ENCODE measurements around the gene S1PR3.

Gene S1PR3

GRCh38 chr9:89010526-89011111 lies 19.4 kb downstream of the S1PR3 start:
- DNase-seq, result no peak

- DNase-seq, result no peak
These were observed 20.4 kb downstream of the S1PR3 start for GRCh38 chr9:89011683-89012082.

GRCh38 chr9:89012294-89013042 lies 21.2 kb downstream of the S1PR3 start:
- no peak for DNase-seq

- DNase-seq, result no peak
These were observed 22.4 kb downstream of the S1PR3 start for GRCh38 chr9:89013660-89014059.

- no peak for DNase-seq
These were observed 22.9 kb downstream of the S1PR3 start for GRCh38 chr9:89014153-89014552.

- DNase-seq, result no peak
These were observed 24.1 kb downstream of the S1PR3 start for GRCh38 chr9:89015336-89015735.

GRCh38 chr9:89020754-89021153 lies 29.5 kb downstream of the S1PR3 start:
- DNase-seq, result no peak

- no peak for DNase-seq
These were observed 30.0 kb downstream of the S1PR3 start for GRCh38 chr9:89021154-89021803.

GRCh38 chr9:89022001-89022759 lies 30.9 kb downstream of the S1PR3 start:
- no peak for DNase-seq

- no peak for DNase-seq
These were observed 31.6 kb downstream of the S1PR3 start for GRCh38 chr9:89022902-89023301.

GRCh38 chr9:89023740-89024139 lies 32.5 kb downstream of the S1PR3 start:
- DNase-seq, result no peak

GRCh38 chr9:89024727-89025126 lies 33.5 kb downstream of the S1PR3 start:
- no peak for DNase-seq

GRCh38 chr9:89025553-89025952 lies 34.3 kb downstream of the S1PR3 start:
- no peak for DNase-seq

GRCh38 chr9:89026876-89027275 lies 35.6 kb downstream of the S1PR3 start:
- no peak for DNase-seq

- DNase-seq, result no peak
These were observed 38.5 kb downstream of the S1PR3 start for GRCh38 chr9:89029788-89030187.

GRCh38 chr9:89032173-89032572 lies 40.9 kb downstream of the S1PR3 start:
- DNase-seq, result no peak

- DNase-seq, result no peak
These were observed 41.4 kb downstream of the S1PR3 start for GRCh38 chr9:89032661-89033060.

- no peak for DNase-seq
These were observed 45.1 kb downstream of the S1PR3 start for GRCh38 chr9:89036383-89036782.

GRCh38 chr9:89036891-89037290 lies 45.6 kb downstream of the S1PR3 start:
- DNase-seq, result no peak

GRCh38 chr9:89037346-89037745 lies 46.1 kb downstream of the S1PR3 start:
- no peak for DNase-seq

- no peak for DNase-seq
These were observed 46.6 kb downstream of the S1PR3 start for GRCh38 chr9:89037891-89038290.

- no peak for DNase-seq
These were observed 47.3 kb downstream of the S1PR3 start for GRCh38 chr9:89038382-89039103.

GRCh38 chr9:89039104-89039465 lies 47.8 kb downstream of the S1PR3 start:
- no peak for DNase-seq
